Mucosa of descending colon (tissue), 3 donors: ENCODE measurements around the gene TWNK. TPM values are rescaled to one million over a fixed set of nuclear protein-coding genes. Genes with fewer than 3 reads are reported as not detected.

Experiments
- ATAC-seq: fragments of 200-7000 bp; cut with Tn5 transposase; one replicate; pipeline ENCODE4 v1.9.1; 2020; ENCODE audit warnings: mild to moderate bottlenecking, moderate library complexity
- DNase-seq, 3 donors: peaks; one replicate each; pipeline ENCODE4 v3.0.0-alpha.2; 2020
- H3K36me3 ChIP-seq: fragments of 200-600 bp; one replicate; pipeline ENCODE4 v1.8.0; 2021; ENCODE audit warnings: low read depth, mild to moderate bottlenecking
- H3K4me1 ChIP-seq: fragments of 200-600 bp; one replicate; pipeline ENCODE4 v1.8.0; 2021; ENCODE audit warnings: low read depth, mild to moderate bottlenecking
- H3K4me3 ChIP-seq: fragments of 200-600 bp; one replicate; pipeline ENCODE4 v1.8.0; 2021; ENCODE audit warnings: mild to moderate bottlenecking
- H3K9me3 ChIP-seq: fragments of 200-600 bp; one replicate; pipeline ENCODE4 v1.8.0; 2021; ENCODE audit warnings: mild to moderate bottlenecking
- intact Hi-C, 2 donors: fragments of 100-400 bp; cut with DNase I in 1 of 2; cut with micrococcal nuclease in 1 of 2; formaldehyde crosslinking; loops; one replicate each; pipeline versions ENCODE4 v1.11.0 to v1.11.1; 2022; cut with DNase I, micrococcal nuclease
- total RNA-seq, 3 donors: library from RNA; stranded (reverse); fragmentation: NEBNext Ultra II Directional in 2 of 3; extraction: Animal tissue kit (Norgen Biotek cat#: 25700) in 2 of 3; gene quantifications; one replicate each; pipeline versions ENCODE4 v1.2.1 to v1.2.4, GENCODE V29; 2021 to 2023
- TF ChIP-seq, protein P1 (sequence below): fragments of 200-600 bp; IDR thresholded peaks from one replicate; pipeline ENCODE4 v1.8.0; 2022; ENCODE audit warnings: antibody characterized with exemption, mild to moderate bottlenecking
- donor health status: DM: no; HTN: no; CAD: no; lungs with moderate emphysema.
- donor health status: DM: no; HTN: no; CAD: no.
- donor health status: DM: no; HTN: yes; CAD: no.

Gene TWNK
- total RNA-seq, 3 donors from 2014 or later, result 6.0 to 7.8 (median 7.0) TPM

DNA sequence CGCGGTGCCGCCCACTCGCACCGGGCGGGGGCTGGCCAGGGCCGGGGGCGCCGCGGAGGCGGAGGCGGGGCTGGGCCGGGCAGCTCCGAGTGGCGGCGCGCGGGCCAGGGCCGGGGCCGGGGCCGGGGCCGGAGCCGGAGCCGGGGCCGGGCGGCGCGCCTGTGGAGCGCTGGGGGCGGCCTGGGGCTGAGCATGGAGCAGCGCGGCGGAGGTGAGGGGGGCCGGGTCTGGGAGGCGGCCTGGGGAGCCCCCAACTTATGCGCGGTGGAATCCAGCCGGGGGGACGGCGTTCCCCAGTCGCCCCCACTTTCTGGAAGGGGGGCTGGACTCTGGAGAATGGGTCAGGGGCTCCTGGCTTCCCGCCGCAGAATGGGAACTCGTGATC lies 12.4 kb downstream of the TWNK start, which contains the start of gene LZTS2:
TSS of gene LZTS2 (plus strand) at position 67 of the 385 bp plus-strand sequence. CDS start 2,731 bp downstream, outside the sequence.
- peak; percentile 37 for ATAC-seq

DNA sequence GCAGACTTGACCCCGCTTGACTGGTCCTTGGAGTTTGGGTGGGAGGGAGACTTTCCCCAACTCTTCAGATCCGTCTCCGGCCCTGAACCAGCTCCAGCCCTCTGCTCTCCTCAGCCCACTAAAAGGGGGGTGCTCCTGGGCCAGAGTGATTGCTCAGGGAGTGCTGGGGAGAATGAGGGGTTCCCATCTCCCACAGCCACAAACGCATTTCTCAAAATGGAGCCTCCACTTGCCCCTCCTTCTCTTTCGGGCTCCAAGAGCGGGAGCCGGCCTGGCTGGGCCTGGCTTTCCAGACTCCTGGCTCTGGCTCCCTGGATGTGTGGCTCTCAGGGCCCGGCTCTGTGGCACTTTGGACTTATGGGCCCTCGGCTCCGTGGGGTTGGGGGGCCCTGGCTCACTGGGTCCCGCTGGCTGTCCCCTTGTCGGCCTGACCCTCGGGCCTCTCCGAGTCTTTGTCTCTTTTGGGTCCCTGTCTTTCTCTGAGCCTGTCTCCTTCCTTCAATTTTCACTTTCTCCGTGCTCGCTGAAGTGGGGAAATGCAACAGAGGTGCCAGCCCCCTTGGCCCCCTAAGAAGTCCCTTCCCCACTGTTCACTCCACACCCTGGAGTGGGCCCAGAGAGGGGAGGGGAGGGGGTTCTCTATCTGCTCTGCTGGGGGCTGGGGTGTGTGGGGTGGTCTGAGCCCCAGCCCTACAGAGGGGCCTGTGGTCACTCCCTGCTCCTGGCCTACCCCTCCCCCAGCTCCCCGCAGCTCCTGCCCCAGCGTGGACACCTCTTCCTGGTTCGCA lies 13.0 kb downstream of the TWNK start:
- ATAC-seq, result no peak
- Histone ChIP-seq H3K36me3 (peaks cover 1% of the 10 kb centered on the region), H3K4me3 (peak overlapping the region; percentile 67), H3K9me3 (no peaks in the 10 kb centered on the region), H3K4me1 (peaks cover 18% of the 10 kb centered on the region)
- TF ChIP-seq, protein P1, sequence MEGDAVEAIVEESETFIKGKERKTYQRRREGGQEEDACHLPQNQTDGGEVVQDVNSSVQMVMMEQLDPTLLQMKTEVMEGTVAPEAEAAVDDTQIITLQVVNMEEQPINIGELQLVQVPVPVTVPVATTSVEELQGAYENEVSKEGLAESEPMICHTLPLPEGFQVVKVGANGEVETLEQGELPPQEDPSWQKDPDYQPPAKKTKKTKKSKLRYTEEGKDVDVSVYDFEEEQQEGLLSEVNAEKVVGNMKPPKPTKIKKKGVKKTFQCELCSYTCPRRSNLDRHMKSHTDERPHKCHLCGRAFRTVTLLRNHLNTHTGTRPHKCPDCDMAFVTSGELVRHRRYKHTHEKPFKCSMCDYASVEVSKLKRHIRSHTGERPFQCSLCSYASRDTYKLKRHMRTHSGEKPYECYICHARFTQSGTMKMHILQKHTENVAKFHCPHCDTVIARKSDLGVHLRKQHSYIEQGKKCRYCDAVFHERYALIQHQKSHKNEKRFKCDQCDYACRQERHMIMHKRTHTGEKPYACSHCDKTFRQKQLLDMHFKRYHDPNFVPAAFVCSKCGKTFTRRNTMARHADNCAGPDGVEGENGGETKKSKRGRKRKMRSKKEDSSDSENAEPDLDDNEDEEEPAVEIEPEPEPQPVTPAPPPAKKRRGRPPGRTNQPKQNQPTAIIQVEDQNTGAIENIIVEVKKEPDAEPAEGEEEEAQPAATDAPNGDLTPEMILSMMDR, result no peak
- intact Hi-C loops, result no loop called here
- DNase-seq, result peak in 1 of 3 donors; percentile 52

More for the DNA sequence above, 12.4 kb downstream of the TWNK start, which contains the start of gene LZTS2:
- Histone ChIP-seq H3K36me3 (no peaks in the 10 kb centered on the region), H3K9me3 (no peaks in the 10 kb centered on the region), H3K4me1 (peaks cover 18% of the 10 kb centered on the region), H3K4me3 (peak within 1 kb of the TSS; percentile 67)
- DNase-seq, result no peak
- intact Hi-C loops, result no loop called here
- TF ChIP-seq, protein P1, result no peak

DNA sequence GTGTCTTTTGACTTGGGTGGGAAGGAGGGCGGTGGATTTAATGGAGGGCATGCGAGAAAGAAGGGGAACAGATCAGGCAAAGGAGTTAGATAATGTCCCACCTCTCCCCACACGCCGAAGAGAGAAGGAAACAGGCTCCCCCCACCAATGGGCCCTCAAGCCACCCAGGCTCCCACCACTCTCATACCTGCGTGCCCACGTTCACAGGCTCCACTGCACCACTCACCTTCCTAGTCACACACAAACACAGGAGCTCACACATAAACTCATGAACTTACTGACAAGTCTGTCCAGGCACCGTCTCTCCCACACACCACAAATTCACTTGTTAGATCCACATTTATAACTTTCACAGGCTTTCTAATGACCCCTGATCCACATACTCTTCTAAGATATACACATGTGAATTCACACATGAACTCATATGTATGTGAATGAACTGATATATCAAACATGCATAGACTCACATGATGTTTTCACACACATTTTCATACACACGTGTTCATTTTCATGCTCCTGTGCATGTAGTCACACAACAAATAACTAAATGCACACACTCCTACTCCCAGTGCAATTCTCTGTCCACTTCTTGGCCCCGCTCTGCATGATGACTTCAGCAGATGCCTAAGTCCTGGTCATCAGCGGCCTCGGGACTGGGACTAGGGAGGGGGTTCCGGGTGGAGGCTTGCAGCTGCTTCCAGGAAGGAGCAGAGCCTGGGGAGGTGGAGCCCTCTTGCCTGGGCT lies 13.7 kb downstream of the TWNK start:
- DNase-seq (peak; percentile 71 to 85 (median 71)), ATAC-seq (no peak)
- H3K36me3 ChIP-seq, result peaks cover 4% of the 10 kb centered on the region
- intact Hi-C loops, result no loop called here
- TF ChIP-seq, protein P1, result no peak
- H3K9me3 ChIP-seq, result no peaks in the 10 kb centered on the region
- H3K4me1 ChIP-seq, result peaks cover 17% of the 10 kb centered on the region
- no peak overlapping the region for H3K4me3 ChIP-seq

DNA sequence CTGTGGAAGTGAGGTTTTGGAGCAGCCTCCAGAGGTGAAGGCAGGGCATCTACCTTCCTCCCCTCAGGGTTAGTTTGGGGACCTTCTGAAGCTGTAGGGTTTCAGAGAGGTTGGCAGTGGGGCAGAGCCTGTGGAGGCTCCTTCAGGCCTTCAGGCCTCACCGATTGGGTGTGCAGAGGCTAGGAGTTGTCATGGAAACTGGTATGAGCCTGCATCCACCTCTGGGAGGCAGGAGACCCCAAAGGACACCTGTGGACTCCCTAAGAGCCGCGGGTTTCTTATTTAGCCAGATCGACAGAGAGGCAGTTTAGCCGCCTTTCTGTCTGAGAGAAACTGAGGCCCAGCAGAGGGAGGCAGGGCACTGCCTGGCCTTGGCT lies 14.3 kb downstream of the TWNK start:
- TF ChIP-seq, protein P1, result no peak
- Histone ChIP-seq H3K36me3 (peaks cover 4% of the 10 kb centered on the region), H3K4me1 (peaks cover 12% of the 10 kb centered on the region), H3K4me3 (no peak overlapping the region), H3K9me3 (no peaks in the 10 kb centered on the region)
- ATAC-seq (no peak), DNase-seq (no peak)
- intact Hi-C loops, result no loop called here

DNA sequence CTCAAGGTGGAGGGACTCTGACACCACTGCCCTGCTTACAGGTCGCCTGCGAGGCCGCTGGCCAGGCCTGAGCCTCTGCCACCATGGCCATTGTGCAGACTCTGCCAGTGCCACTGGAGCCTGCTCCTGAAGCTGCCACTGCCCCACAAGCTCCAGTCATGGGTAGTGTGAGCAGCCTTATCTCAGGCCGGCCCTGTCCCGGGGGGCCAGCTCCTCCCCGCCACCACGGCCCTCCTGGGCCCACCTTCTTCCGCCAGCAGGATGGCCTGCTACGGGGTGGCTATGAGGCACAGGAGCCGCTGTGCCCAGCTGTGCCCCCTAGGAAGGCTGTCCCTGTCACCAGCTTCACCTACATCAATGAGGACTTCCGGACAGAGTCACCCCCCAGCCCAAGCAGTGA lies 15.1 kb downstream of the TWNK start:
- ATAC-seq (no peak), DNase-seq (no peak)
- Histone ChIP-seq H3K4me3 (no peak overlapping the region), H3K36me3 (peaks cover 4% of the 10 kb centered on the region), H3K4me1 (peaks cover 11% of the 10 kb centered on the region), H3K9me3 (no peaks in the 10 kb centered on the region)
- TF ChIP-seq, protein P1, result no peak
- intact Hi-C loops, result no loop called here
